ENCODE measurements around the gene TMEM108.

TMEM108 gene

DNA sequence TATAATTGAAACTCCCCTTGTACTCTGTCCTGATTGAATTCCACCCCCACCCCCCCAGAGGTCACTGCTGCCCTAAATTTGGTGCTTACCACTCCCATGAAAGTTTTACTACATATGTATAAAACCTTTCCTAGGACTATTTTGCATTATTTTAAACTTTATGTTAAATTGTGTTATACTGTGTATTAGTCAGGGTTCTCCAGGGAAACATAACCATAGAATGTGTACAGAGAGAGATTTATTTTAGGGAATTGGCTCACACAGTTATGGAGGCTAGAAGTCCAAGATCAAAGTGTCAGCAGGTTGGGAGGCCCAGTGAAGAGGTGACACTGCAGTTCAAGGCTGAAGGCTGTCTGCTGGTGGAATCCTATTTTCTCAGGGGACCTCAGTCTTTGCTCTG, 390.9 kb downstream of the TMEM108 start:
- DNase-seq, result no peak

- DNase-seq, result no peak
Measured at GRCh38 chr3:133439563-133439962, 401.4 kb downstream of the TMEM108 start.

- no peak for DNase-seq
Measured at GRCh38 chr3:133440652-133441051, 402.5 kb downstream of the TMEM108 start.

DNA sequence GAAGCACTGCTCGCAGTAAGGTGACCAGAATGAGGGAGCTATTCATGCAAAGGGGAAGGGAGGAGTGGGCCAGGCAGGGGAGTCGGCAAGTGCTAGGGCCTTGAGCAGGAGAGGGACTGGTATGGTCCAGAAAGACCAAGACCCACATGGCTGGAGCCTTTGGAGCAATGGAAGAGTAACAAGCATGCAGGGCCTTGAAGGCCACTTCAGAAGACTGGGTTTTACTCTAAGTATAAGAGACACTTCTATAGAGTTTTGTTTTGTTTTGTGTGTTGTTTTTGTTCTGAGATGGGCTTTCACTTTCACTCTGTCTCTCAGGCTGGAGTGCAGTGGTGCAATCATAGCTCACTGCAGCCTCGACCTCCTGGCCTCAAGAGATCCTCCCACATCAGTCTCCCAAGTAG, 403.7 kb downstream of the TMEM108 start:
- no peak for DNase-seq

DNA sequence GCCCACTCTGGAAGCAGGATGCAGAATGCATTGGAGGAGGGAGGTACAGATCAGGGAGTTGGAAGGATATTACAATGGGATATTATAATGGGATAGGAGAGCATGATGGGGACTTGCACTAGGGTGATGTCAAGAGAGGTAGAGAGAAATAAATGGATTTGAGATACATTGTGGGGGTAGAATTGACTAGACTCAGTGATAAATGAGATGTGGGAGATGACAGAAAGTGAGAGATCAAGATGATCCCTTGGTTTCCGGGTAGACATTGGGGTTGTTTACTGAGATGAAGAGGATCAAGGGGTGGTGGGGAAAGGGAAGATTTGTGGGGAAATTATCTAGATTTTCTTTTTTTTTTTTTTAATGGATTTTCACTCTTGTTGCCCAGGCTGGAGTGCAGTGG, 404.3 kb downstream of the TMEM108 start:
- DNase-seq, result no peak

DNA sequence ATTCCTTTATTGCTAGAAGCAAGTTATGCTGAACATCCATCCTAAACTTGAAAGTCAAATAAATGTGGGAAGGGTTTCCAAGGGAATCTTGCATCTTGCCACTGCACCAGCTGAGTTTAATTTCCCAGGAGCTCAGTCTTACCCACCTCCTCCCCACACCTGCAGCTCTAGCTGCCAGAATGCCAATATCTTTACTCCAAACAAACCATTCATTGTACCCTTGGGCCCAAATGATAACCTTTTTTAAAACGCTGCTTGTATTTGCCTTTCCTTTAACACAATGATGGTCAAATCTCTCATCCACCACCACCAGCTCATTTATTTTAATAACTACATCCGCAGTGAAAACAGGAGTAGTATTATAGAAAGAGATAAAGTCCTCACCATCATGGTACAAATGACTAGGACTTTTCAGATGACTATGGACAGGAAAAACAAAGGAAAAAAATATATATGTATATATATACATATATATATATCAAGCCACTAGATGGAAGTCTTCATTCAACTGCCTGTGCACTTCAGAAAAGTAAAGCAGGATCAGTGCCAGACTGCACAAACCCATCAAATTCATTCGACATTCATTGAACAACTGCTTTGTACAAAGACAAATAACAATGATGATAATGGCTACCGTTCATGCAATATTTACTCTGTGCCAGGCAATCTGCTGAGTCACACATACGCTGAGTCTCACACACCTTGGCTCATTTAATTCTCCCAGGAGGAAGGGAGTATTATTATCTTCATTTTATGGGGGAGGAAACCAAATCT, 405.6 kb downstream of the TMEM108 start:
- no peak for DNase-seq

DNA sequence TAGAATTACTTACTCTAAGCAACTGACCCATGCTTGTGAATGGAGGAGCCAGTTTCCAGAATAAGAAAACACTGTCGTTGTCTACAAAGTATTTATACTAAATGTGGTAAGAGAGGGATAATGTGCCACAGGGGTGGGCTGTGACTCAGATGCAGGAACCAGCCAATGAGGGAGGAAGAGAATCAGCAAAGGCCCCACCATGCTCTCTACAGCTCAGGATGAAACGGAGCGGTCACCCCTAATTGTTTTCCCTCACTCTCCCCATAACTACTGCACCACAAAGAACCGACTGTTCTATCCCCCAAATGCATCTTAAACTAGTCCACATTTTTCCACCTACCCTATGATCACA, 406.2 kb downstream of the TMEM108 start:
- DNase-seq, result no peak

DNA sequence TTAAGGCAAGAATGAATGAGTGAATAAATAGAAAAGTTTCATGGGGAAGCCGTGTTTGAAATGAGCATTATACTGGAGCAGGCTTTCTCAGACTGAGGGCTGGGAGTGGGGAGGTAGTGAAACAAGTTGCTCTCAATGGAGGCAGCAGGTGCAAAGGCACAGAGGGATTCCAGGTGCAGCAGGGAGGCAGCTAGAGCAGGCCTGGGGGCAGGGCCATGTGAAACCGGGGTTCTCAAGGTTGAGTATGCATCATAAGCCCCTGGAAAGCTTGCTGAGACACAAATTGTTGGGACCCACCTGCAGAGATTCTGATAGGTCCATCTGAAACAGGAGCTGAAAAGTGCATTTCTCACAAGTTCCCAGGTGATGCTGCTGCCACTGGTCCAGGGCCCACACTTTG, 406.9 kb downstream of the TMEM108 start:
- no peak for DNase-seq
